Stimulated activated naive CD4-positive, alpha-beta T cell (primary cell): ENCODE measurements around the gene KCNIP2.
"Not testable (repeated sequence)": the region's sequence is repeated elsewhere in the genome, so short reads cannot be mapped to it uniquely, and the experiment has no call there.

Experiments
- DNase-seq, 6 experiments: peaks; one replicate each; lab custom pipeline; 2025; lab: John Stamatoyannopoulos, UW

The KCNIP2 gene

GRCh38 chr10:101828766-101829551 is 14.6 kb downstream of the KCNIP2 start:
- no peak for DNase-seq

DNA sequence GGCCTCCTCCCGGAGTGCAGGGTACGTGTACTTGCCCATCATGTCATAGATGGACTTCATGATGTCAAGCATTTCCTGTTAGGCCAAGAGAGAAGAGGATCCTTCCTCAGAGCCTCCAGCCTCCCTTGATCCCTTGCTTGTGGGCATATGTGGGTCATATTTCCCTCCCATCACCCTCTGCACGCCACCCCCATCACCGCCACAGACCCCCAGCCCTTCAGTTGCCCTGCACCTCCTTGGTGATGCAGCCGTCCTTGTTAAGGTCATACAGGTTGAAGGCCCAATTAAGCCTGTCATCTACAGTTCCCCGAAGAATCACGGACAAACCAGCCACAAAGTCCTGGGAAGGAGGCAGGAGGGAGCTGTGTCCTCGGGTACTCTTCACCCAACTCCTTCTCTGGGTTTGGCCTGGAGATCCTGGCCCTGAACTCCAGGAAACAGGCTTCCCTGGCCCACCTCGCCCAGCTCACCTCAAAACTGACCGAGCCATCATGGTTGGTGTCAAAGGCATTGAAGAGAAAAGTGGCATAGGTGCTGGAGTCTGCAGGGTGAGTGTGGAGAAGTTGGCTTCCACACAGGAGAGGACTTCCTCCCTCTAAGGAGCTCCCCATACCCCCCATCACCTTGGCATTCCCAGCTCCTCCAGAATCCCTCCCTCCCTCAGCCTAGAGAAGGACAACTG is 15.5 kb downstream of the KCNIP2 start:
- no peak for DNase-seq

DNA sequence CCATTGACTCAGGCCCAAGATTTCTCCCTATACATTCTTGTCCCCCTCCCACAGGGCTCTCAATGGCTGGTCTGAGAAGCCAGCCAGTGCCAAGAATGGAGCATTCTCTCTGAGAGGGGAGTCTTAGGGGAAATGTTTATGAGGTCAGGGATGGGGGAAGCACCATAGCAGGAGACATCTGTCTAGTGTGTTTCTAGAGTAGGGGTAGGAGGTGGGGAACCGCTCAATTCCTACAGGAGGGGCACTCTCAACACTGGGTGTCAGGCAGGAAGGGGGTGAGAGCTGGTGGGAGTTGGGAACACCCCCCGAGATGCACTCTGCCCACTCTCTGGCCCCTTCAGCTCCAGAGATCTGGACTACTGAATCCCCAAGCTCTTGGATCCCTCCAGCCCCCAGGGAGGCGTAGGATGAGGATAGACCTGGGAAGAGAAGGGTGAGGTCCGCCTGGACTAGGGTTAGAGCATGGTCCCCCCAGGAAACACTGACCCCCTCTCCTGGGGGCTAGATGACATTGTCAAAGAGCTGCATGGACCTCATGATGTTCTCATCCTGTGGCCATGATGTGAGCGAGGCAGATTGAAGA is 16.7 kb downstream of the KCNIP2 start:
- DNase-seq, result no peak

DNA sequence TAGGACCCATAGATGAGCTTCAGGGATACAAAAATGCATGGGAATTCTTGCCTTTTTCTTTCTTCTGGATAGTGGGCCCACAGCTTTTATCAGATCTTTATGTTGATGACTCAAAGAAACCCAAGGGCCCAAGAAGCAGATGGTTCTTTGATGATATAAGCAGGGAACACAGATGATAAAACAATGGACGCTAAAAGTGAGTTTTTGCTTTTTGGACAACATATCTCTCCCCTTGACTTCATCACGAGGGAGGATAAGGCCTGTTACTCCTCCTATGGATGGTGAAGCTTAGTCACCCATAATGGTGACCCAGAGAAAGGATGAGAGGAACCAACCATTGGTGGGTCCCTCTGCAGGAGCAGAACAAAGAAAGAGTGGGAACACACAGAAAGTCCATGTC is 18.9 kb downstream of the KCNIP2 start:
- no peak for DNase-seq

DNA sequence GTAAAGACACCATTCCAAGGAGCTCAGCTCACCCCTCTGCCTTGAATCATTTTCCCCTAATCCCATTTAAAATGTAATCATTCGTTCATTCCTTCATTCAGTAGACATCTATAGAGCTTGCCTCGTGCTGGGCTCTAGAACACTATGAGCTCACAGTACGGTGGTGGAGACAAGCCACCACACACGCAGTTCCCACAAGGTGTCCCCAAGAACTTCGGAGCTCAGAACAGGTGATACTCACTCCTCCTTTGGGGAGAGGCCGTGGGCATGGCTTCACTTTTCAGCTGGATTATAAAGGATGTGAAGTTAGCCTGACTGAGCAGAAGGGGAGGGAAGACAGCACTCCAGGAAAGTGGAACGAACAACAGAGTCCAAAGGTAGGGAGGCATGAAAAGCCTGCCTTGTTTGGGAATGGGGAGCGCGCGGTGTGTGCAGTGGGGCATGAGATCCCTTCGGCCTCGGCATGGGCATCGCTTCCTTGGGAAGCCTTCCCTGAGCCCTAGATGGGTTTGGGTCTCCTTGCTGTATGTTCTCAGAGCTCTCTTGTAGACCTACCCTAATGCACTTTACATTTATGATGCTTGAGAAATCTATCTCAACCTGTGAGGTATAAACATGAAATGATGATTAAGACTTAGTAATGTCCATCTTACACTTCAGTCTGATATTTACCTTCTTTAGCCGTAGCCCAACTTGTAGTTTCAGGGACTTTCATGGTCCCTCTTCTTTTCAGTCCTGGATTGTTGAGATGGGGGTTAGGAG is 24.5 kb downstream of the KCNIP2 start:
- DNase-seq, result no peak

DNA sequence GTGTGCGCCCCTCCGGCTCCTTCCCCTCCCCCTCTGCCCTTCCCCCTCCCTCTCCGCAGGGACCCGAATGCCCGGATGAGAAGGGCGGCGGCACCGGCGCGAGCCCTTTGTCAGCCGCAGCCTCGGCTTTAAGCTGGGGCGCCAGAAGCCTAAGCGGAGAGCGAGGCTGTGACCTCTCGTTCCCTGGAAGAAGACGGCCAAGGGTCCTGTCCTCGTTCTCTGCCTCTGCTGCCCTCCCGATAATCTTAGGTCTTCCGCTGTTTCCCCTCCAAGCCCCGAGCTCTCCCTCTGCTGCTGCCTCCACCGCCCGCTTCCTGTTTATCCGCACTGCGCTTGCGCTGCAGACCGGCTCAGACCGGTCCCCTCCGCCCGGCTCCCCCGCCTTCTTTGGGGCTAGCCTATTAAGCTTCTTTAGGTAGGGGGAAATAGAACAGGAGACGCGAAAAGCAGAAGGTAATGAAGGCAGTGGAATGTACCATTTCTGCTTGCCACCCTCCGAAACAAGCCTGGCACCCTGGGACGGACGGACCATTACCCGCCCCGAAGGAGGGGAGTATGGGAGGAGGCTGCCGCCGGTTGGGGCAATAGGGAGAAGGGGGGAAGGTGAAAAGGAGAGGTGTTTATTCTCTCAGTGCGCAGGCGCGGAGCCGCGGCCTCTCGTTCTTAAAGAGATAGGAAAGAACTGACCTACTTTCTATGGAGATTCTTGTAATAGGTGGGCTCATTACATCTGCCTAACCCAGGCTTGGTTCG is 25.3 kb downstream of the KCNIP2 start, which contains the start of gene OGA:
OGA (minus strand) TSS at position 326 of the 753 bp plus-strand sequence. CDS start 422 bp downstream, outside the sequence.
- DNase-seq, result peak; percentile 98 to 100 (median 99)

- DNase-seq, result peak in 3 of 6 experiments; percentile 33 to 48 (median 39)
These were observed 26.1 kb downstream of the KCNIP2 start for GRCh38 chr10:101817337-101818118.

DNA sequence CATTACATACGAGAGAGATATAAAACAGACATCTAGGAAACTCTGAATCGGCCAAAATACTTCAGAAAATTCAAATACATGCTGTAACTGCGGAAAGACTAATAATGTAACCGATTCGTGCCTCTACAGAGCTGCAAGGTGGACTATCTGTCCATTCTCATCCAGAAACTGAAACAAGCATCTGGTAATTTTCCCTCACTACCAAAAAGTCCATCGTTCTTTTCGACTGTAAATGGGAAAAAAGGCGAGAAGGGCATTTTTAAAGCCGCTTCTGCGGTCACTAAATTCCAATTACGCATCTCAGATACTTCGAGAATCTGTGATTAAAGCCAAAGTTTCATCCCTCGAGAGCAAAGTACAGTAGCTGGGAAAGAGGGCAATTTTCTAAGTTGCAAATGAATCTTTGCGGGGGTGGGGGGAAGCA is 26.7 kb downstream of the KCNIP2 start:
- no peak for DNase-seq

DNA sequence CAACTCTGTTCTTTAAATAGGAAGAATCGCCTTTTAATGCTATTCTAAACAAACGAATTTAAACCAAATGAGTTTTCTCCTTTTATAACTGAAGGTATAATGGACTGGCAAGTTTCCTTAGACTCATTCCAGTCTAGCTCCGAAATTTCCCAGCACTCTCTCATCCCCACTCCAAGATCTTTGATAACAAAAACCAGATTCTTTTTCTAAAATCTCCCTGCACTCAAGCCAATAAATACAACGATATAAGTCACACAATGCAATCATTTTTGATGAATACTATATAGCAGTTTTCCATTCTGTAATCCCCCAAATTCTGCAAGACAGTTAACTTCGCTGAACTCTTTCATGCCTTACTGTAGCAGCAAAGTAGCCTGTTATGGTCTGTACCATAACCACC is 27.2 kb downstream of the KCNIP2 start:
- no peak for DNase-seq

DNA sequence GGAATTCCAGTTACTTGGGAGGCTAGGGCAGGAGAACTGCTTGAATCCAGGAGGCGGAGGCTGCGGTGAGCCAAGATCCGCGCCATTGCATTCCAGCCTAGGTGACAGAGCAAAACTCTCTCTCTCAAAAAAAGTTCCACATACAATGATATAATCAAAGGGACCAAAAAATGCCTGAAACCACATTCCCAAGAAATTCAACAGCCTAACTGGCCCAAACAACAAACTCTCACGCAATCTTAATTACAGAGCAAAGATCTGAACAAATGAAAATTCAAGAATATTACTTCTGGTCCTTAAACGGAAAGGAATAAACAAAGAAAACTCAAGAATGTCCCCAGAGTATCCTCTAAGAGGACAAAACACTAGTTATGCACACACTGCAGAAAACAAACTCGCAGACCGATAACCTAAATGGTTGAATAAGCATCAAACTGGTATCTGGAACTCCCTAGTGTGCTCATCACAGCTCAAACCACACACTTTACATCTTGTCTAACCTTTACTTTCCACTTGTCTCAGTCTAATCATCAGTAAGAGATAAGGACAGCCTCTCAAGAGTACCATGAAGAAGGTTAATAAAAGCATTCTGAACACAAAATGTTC is 29.0 kb downstream of the KCNIP2 start:
- DNase-seq, result peak in 1 of 6 experiments; percentile 14

GRCh38 chr10:101812606-101813005 is 31.0 kb downstream of the KCNIP2 start:
- DNase-seq, result no peak

- no peak for DNase-seq
These were observed 36.4 kb downstream of the KCNIP2 start for GRCh38 chr10:101807158-101807557.

GRCh38 chr10:101803511-101803910 is 40.1 kb downstream of the KCNIP2 start:
- DNase-seq, result no peak

GRCh38 chr10:101797403-101798059 is 46.1 kb downstream of the KCNIP2 start:
- DNase-seq, result no peak

DNA sequence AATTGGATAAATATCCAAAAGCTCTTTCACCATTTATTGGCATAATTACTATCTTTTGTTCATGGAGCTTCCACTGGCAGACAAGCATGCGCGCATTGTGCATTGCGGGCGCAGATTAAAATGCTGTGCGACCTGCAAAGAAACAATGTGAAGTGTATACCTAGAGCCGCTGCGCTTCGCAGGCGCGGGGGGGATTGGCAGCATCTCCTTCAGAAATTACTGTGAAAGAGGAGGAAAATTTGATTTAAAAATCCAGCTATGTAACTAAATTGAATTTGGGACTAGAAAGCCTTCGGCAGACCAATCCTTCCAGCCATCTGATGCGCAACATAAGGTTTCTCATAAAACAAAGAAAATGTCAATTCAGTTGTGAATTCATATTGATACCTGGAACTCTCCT is 50.1 kb downstream of the KCNIP2 start:
- no peak for DNase-seq

DNA sequence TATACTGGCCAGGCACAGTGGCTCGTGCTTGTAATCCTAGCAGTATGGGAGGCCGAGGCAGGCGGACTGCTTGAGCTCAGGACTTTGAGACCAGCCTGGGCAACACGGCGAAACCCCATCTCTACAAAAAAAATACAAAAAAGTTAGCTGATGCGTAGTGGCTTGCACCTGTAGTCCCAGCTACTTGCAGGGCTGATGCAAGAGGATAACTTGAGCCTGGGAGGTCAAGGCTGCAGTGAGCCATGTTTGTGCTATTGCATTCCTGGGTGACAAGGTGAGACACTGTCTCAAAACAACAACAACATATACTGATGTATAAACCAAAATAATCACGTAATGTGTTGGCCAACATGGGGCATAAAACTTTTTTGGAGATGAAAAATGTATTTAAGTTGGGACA is 53.9 kb downstream of the KCNIP2 start:
- no peak for DNase-seq

- DNase-seq, result not testable (repeated sequence)
These were observed 54.4 kb downstream of the KCNIP2 start for GRCh38 chr10:101789231-101789630.

GRCh38 chr10:101785801-101786200 is 57.8 kb downstream of the KCNIP2 start:
- no peak for DNase-seq

GRCh38 chr10:101784558-101784957 is 59.0 kb downstream of the KCNIP2 start:
- no peak for DNase-seq

GRCh38 chr10:101783736-101784118 is 59.9 kb downstream of the KCNIP2 start:
- DNase-seq, result peak in 1 of 6 experiments; percentile 47
